Stimulated activated CD4-positive, alpha-beta T cell treated with anti-CD3 and anti-CD28 coated beads, Interleukin-2, amount 100 ng/mL, for 4 hours (primary cell): ENCODE measurements around the gene ZNF273.
"Not testable (repeated sequence)": the region's sequence is repeated elsewhere in the genome, so short reads cannot be mapped to it uniquely, and the experiment has no call there.

Experiments
- DNase-seq: peaks from one replicate; pipeline ENCODE4 v3.0.0-alpha.2; 2020; ENCODE audit warnings: low read depth

The ZNF273 gene

GRCh38 chr7:64944667-64945502 lies 41.8 kb downstream of the ZNF273 start:
- DNase-seq, result not testable (repeated sequence)

- no peak for DNase-seq
These were observed 42.6 kb downstream of the ZNF273 start for GRCh38 chr7:64945503-64946175.

- no peak for DNase-seq
These were observed 43.7 kb downstream of the ZNF273 start for GRCh38 chr7:64946772-64947171.

- DNase-seq, result no peak
These were observed 44.4 kb downstream of the ZNF273 start for GRCh38 chr7:64947252-64948000.

GRCh38 chr7:64948774-64949173 lies 45.7 kb downstream of the ZNF273 start:
- not testable (repeated sequence) for DNase-seq

GRCh38 chr7:64950673-64951072 lies 47.6 kb downstream of the ZNF273 start:
- not testable (repeated sequence) for DNase-seq

GRCh38 chr7:64951250-64951848 lies 48.3 kb downstream of the ZNF273 start:
- no peak for DNase-seq

- DNase-seq, result no peak
These were observed 56.1 kb downstream of the ZNF273 start for GRCh38 chr7:64959072-64959747.

- DNase-seq, result no peak
These were observed 62.5 kb downstream of the ZNF273 start for GRCh38 chr7:64965594-64965993.

GRCh38 chr7:64978497-64979203 lies 75.6 kb downstream of the ZNF273 start:
- no peak for DNase-seq
